HG02798 (cell line): Measurements from ENCODE around the gene ZNHIT3.

Experiments
- ATAC-seq: cut with Tn5 transposase; IDR thresholded peaks from one replicate; pipeline ENCODE4 v1.9.1; 2021; ENCODE audit warnings: mild to moderate bottlenecking; ENCODE audit not compliant: unreplicated experiment, poor library complexity

The ZNHIT3 gene

DNA sequence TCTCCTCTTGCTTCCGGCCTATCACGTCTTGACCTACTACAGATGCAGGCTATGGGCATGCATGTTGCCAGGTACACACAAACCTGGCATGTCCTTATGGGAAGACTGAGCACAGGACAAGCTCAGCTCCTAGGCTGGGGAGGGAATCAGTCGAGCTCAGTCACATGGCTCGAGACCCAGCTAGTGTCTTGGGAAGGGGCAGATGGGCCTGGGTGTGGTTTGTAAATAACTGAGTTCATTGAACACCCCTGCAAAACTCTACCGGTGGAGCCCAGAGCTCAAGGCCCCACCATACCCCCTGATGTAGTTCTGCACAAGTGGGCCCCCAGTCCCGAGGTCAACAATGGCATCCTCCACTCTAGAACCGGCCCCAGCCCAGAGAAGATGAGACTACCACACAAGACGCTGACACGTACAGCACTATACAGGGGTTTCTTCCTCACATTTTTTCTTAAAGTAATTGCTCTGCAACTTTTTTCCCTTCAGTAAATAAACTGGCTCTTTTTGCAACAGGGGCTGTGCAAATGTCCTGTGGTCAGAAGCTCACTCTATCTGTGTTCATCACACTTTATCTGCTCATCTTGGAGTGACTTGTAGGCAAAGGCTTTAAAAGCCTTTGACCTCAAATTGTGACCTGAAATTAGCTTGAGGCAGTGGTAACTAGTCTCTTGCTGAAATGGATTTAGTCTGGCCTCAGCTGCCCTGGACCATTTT lies 22.9 kb downstream of the ZNHIT3 start:
- no peak for ATAC-seq

- no peak for ATAC-seq
Measured at GRCh38 chr17:36510636-36511035, 24.2 kb downstream of the ZNHIT3 start.

DNA sequence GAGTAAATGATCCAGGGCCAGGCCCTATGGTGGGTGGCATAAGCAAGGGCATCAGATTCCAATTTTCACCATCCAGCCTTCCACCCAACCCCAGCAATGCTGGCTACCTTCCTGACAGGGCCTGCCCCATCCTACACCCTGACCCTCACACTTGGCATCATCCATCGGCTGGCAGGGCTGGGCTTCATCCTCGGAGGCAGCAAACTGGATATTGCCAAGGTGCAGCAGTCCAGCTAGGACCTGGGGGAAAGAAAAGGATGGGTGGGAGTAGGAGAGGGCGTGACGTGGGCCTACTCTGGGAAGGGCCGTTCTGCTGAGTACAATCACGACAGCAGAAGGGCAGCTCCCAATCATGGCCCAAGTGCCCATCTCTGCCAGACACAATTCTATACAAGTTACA lies 24.7 kb downstream of the ZNHIT3 start:
- ATAC-seq: no peak

DNA sequence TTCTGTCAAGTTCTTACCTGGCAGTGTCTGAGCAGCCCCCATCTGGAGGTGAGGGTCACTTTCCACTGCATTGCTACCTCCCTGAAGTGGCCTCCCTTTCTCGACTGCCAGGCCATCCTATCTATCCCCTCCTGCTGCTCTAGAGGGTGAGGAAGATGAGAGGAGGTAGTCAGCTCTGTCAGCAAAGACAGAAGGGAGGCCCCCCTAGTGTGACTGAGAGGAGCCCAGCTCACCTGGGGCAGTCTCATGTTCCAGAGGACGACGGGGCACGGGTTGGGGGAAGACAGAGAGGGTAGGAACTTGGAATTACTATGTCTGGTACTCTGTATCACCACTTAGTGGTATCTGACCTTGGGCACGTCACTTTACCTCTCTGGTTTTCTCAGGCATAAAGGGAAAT lies 26.2 kb downstream of the ZNHIT3 start:
- no peak for ATAC-seq

- ATAC-seq: no peak
Measured at GRCh38 chr17:36514856-36515255, 28.4 kb downstream of the ZNHIT3 start.

GRCh38 chr17:36515837-36516236 lies 29.4 kb downstream of the ZNHIT3 start:
- ATAC-seq: no peak

GRCh38 chr17:36523113-36523512 lies 36.6 kb downstream of the ZNHIT3 start:
- no peak for ATAC-seq

GRCh38 chr17:36524428-36524876 lies 38.0 kb downstream of the ZNHIT3 start:
- ATAC-seq: no peak

DNA sequence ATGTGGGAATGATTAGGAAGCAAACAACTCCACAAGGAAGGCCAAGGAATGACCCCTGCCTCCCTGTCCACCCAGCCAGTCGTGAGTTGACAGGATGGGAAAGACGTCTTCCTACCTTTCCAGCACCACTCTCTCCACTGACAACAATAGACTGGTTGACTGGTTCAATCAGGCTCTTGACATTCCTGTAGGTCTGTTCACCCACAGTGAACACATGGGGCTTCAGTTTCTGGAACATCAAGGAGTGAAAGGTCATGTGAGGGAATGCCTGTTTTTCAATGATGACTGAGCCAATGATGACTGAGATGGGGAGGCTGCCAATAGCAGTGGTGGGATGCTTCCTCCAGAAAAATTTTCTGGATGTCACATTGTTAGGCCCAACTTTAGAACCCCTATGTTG lies 38.6 kb downstream of the ZNHIT3 start:
- no peak for ATAC-seq

GRCh38 chr17:36525888-36526287 lies 39.4 kb downstream of the ZNHIT3 start:
- no peak for ATAC-seq

GRCh38 chr17:36527621-36528250 lies 41.3 kb downstream of the ZNHIT3 start:
- no peak for ATAC-seq

DNA sequence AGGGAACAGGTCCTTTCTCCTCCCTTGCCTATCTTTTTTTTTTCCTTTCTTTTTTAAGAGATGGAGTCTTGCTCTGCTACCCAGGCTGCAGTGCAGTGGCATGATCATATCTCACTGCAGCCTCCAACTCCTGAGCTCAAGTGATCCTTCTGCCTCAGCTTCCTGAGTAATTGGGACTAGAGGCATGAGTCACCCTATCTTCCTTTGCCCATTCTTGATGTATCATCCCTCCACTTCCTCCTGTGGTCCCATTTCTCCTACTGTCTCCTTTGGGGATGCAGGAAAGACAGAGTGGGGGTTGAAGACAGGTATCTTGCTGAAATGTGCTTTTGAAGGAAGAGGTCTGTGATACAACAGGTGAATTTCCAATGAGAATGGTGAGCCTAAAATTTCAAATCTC lies 42.6 kb downstream of the ZNHIT3 start:
- no peak for ATAC-seq

DNA sequence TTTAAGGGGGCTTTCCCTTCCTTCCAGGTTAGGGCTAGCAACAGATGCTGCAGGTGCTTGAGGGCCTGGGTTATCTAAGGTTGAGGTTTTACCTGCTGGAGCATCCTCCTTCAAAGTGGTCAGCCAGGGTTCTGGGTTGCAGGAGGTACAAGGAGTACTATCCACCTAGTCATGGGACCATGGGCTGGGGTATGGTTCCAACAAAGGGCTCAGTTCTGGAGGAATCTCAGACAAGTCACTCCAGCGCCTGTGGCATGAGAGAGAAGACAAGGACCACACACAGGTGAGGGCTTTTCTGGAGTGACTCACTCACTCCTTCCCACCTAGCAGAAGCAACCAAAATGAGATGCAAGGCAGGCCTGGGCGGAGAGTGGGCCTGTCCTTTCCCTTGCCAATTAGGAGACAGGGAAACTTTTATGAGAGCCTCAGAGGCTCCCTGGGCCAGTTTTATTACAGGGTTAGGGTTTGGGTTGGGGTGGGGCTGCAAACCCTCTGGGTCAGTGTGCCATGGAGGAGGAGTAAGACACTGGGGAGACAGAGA lies 46.0 kb downstream of the ZNHIT3 start:
- ATAC-seq: no peak

GRCh38 chr17:36533935-36534839 lies 47.7 kb downstream of the ZNHIT3 start:
- ATAC-seq: peak; percentile 32

DNA sequence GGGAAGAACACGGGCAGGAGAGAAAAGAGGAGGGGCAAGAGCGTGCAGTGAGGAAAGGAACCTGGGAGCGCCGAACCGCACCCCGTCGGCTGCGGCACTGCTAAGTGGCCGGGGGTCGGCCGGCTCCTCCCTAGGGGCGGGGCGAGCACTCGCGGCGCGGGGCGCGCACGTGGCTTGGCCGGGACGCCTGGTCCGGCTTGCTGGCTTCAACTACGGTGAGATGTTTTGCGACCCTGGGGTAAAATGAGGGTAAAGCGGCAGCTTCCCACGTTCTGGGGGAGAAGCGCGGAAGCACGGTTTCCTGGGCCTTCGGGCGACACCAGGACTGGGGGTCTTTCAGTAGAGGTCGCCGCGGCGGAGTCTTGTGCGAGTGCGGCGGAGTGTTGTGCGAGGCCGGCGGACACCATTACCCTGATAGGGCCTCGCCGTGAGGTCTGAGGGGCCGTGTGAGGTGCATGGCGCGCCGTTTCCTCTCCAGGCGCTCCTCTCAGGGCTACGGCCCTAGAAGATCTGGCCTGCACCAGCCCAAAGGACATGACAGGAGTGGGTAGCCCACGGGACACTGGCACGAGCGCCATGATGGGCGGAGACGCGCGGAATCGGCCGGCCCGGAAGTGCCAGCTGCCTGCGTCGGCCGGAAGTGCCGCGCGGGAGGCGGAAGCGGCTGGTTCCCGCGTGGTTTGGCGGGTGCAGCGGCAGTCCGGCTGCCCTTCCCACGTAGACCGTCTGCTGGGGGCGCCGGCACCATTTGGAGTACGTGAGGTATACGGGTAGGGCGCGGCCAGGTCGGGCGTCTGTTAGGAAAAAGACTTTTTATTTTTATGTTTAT lies 48.6 kb downstream of the ZNHIT3 start, which contains the start of the genes MYO19 and PIGW:
Gene MYO19, minus strand, starts transcription at position 29 of the 829 bp plus-strand sequence. CDS start 2,330 bp downstream, outside the sequence.
Gene PIGW, plus strand, starts transcription at position 148 of the 829 bp plus-strand sequence. CDS start 2,115 bp downstream, outside the sequence.
- peak; percentile 83 for ATAC-seq

- ATAC-seq: peak; percentile 22
Measured at GRCh38 chr17:36535669-36536081, 49.2 kb downstream of the ZNHIT3 start.

DNA sequence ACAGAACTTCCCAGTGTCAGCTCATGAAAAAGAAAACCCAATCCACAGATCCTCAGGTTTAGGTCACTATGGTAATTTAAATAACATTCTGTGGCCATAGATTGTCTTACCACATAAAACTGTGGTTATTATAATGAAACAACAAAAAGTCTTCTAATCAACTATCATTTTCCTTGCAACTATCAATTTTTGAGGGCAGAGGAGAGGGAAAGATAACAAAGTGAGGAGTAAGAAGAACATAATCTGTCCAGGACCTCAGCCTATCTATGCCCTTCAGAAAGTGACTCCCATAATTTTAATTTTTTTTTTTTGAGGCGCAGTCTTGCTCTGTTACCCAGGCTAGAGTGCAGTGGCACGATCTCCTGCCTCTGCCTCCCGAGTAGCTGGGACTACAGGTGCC lies 54.2 kb downstream of the ZNHIT3 start:
- no peak for ATAC-seq

DNA sequence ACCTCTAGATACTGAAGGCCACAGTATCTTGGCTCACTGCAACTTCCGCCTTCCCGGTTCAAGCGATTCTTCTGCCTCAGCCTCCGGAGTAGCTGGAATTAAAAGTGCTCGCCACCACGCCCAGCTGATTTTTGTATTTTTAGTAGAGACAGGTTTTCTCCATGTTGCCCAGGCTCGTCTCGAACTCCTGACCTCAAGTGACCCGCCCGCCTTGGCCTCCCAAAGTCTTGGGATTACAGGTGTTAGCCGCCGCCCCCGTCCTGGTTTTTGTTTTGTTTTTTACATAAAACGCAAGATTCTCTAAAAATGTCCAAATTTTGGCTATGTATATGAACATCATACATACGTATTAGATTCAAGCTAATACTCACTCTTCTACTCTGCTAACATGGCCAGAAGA lies 56.3 kb downstream of the ZNHIT3 start:
- ATAC-seq: no peak

DNA sequence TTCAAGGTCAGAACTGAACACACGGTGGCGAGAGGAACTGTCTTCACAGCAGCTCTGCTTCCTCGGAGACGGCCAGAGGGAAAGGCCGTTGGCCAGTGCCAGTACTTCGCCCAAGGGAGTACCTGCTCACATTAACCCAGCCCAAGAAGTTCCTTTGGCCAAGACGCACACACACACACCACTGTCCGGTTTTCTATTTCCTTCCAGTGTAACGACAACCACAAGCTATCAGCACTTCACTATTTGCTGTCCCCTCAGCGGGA lies 57.5 kb downstream of the ZNHIT3 start:
- ATAC-seq: no peak
